HG03103 (cell line): ENCODE results near the gene PDCD5.
"Not testable (repeated sequence)": the region's sequence is repeated elsewhere in the genome, so short reads cannot be mapped to it uniquely, and the experiment has no call there.

Experiments
- ATAC-seq: cut with Tn5 transposase; IDR thresholded peaks from one replicate; pipeline ENCODE4 v1.9.1; 2021; ENCODE audit warnings: low read depth; ENCODE audit not compliant: unreplicated experiment

PDCD5 gene

DNA sequence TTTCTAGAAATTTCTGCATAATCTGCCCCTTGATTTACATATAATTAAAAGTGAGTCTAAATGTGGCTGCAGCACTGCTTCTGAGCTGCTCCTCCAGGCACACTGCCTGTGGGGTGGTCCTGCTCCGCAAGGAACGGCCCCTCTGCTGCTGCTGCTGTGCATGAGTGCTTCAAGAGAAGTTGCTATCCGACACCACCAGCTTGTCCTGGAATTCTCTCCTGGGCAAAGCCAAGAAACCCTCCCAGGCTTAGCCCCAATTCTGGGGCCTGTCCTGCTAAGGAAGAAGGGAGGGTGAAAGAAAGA lies 7.5 kb upstream of the PDCD5 start:
- no peak for ATAC-seq

DNA sequence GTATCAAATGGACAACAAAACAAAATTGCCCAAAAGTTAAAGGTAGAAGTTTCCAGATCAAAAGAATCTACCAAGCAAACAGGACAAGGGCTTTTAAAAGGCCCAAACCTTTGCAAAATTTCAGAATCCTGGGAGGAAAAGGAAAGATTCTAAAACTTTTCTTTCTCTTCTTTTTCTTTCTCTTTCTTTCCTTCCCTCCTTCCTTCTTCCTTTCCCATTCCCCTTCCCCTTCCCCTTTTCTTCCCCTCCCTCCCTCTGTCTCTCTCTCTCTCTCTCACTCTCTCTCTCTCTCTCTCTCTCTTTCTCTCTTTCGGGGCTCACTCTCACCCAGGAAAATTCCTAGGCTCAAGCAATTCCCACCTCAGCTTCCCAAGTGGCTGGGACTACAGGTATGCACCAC lies 4.2 kb upstream of the PDCD5 start:
- ATAC-seq = no peak

DNA sequence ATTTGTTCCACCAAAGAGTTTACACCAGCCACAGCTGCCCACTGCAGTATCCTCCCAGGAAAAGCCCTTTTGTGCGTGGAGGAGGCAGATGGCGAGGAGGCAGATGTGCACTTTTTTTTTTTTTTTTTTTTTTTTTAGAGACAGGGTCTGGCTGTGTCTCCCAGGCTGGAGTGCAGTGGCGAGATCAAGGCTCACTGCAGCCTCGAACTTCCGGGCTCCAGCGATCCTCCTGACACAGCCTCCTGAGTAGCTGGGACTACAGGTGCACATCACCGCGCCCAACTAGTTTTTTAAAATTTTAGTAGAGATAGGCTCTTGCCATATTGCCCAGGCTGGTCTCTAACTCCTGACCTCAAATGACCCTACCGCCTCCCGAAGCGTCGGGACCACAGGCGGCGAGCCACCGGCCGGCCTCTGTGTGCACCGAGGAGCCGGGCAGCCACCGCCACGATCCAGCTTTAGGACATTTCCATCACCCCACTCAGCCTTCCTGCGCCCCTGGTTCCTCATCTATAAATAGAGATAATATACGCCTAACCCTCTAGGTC lies 563 bp upstream of the PDCD5 start:
- peak; percentile 26 for ATAC-seq

DNA sequence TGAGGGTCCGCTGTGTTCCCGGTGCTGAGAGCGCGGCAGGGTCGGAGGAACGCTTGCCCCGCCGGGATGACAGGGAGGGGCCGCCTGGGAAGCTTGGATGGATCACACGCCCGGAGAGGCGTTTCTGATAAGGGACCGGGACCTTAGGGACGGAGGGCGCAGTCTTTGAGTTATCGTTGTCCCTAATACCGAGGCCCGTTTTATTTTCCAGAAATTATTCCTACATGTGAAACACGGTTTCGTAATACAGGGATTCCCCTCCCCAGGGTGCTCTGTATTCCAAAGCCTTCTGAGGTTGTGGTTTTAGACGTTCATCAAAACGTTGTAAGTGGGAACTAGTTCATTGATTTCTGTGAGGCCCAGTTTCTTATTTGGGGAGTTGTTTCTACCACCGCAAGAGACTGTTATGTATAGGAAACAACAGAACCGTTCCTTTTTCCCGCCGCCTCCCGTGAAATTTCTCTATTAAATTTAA lies 752 bp downstream of the PDCD5 start:
- ATAC-seq = no peak

DNA sequence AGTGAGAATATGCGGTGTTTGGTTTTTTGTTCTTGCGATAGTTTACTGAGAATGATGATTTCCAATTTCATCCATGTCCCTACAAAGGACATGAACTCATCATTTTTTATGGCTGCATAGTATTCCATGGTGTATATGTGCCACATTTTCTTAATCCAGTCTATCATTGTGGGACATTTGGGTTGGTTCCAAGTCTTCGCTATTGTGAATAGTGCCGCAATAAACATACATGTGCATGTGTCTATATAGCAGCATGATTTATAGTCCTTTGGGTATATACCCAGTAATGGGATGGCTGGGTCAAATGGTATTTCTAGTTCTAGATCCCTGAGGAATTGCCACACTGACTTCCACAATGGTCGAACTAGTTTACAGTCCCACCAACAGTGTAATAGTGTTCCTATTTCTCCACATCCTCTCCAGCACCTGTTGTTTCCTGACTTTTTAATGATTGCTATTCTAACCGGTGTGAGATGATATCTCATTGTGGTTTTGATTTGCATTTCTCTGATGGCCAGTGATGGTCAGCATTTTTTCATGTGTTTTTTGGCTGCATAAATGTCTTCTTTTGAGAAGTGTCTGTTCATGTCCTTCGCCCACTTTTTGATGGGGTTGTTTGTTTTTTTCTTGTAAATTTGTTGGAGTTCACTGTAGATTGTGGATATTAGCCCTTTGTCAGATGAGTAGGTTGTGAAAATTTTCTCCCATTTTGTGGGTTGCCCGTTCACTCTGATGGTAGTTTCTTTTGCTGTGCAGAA lies 6.9 kb downstream of the PDCD5 start:
- ATAC-seq = not testable (repeated sequence)

DNA sequence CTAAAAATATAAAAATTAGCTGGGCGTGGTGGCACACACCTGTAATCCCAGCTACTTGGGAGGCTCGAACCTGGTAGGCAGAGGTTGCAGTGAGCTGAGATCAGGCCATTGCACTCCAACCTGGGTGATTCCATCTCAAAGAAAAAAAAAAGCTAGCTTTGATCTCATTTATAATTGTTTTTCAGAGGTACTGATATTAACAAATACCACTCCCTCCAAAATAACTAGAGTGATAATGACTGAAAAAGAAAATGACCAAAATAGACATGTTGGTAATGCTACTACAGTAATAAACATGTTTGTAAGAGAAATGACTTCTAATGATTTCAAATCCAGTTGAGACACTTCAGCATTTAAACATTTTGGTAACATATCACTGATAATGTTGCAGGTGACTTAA lies 13.0 kb downstream of the PDCD5 start:
- ATAC-seq = no peak

DNA sequence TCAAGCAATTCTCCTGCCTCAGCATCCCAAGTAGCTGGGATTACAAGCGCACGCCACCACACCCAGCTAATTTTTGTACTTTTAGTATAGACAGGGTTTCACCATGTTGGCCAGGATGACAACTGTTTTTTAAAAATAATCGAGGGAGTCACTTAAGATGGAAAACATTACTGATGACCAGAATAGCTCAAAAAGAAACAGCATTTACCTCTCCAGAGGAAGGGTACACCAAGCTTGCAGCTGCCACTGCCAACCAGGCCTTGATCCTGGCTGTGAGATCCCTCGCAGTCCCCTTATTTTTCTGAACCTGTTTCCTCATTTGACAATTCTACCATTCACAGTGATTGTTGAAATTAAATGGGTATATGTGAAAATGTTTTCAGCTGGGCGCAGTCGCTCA lies 14.5 kb downstream of the PDCD5 start:
- ATAC-seq = no peak

DNA sequence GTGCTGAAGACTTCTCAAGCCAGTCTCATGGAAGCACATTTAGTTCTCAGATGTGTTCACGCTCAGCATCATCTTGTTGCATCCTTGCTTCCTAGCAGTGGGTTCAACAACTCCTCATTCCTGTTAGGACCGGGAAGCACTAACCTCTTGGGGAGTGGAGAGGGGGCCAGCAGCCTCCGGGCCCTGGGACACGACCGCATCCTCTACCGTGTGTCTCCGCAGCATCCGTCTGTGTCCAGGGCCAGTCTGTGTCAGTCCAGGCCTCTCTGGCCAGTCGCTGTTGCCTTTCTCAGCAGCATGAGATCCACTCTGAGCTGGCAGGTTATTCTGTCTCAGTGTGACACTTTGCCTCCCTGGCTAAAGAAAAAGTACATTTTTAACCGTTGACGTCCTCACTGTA lies 17.0 kb downstream of the PDCD5 start:
- ATAC-seq = no peak

DNA sequence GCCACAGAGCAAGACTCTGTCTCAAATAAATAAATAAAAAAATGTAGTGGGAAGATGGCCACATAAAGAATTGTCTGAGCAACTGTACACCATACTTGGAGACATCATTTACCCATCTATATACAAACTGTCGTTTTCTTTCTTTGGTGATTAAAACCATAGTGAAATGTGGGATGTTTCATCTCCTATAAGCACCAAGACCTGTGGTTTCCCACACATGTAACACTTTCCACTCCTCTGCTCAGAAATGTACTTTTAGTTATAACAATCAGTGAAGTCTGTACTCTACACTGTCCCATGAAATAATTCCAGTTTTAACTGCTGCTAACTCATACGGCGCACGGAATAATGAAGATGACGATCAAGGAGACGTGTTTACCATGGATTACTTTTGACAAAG lies 18.3 kb downstream of the PDCD5 start:
- ATAC-seq = no peak

DNA sequence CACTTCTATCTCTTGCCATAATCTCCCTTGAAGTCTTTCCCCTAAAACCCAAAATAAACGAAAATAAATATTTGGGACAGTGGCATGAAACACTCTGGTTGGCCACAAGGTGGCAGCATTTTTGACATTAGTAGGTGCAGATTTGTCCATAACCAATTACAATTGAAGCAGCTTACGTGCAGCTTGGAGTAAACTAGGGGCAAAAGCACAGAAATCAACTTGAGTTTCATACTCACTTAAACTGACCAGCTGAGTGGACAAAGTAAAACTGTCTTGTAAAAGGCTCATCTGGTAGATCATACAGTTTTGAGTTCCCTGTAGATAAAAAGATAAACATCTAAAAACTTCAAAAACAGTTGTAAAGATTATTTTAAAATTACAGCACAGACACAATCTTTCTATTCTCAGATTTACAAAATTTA lies 18.8 kb downstream of the PDCD5 start:
- ATAC-seq = no peak

DNA sequence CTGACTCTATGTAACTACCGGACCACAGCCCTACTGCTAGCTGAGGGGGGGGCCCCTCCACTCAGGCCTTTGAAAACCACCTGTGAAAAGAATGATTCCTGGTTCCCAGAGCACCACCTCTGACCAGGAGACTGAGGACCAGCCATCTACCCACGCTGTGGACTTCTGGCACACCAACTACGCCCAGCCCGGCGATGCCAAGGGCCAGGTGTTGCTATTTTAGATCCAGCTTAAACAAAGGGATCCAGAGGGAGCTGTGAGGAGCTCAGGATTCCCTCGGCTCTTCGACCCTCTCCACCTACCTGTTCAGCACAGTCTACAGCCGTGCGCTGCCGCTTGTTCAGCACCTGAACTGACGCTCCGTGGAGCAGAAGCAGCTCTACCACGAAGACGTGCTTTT lies 23.0 kb downstream of the PDCD5 start:
- no peak for ATAC-seq

DNA sequence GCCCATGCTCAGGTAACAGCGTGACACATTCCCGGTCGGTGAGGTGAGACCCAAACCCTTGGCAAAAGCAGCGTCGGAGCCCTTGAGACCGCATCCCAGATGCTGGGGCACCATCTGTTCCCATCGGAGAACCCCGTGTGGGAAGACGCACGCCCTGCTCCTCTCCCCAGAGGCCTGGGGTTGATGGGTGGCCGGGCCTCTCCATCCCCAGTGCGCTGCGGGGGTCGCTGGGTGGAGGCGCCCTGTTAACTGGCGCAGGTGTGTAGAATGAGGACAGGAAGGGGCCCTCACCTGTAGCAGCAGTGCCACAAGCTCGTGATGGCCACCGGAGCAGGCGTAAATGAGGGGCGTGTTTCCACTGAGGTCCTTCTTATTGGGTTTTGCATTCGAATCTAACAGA lies 24.6 kb downstream of the PDCD5 start:
- no peak for ATAC-seq

DNA sequence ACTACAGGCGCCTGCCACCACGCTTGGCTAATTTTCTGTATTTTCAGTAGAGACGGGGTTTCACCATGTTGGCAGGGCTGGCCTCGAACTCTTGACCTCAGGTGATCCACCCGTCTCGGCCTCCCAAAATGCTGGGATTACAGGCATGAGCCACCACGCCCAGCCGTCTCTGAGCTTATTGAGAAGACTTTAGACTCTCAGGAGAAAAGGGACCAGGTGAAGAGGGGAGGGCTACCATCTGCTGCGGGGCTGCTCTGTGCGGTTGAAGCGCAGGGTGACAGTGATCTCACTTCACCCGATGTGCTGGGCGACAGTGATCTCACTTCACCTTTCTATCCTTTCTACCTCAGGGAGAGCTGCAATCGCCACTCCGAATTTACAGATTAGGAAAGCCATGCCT lies 25.3 kb downstream of the PDCD5 start:
- no peak for ATAC-seq

DNA sequence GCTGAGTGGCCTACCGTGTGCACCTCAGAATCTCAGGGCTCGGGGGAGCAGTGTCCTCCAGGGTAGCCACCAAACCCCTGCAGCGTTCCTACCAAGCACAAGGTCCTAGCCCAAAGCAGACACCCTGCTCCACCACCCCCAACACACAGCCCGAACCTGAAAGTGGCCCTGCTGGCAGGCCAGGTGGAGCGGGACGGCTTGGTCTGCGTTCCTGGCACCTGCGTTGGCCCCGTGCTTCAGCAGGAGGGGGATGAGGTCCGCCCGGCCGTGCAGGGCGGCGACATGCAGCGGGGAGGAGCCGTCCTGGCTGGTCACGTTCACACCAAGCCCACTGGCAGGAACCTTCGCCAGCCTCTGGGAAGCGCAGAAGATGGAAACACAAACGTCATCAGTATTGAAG lies 26.5 kb downstream of the PDCD5 start:
- ATAC-seq = no peak

DNA sequence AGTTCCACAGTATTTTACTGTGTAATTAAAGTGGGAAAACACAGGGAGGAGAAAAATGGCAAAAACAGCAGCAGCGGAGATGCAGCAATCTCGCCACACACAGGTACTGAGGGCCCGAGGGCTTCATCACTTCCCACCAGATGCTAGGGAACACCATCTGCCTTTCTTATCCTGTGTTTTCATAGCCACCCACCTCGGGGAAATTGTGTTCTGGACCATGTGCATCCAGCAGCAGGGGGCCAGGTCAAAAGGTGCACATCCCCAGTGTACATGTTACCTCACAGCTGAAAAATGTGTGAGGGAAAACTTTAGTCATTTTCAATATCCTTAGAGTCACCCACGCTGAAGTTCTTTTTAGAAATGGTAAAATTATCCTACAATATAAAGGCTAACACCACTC lies 30.2 kb downstream of the PDCD5 start:
- no peak for ATAC-seq

DNA sequence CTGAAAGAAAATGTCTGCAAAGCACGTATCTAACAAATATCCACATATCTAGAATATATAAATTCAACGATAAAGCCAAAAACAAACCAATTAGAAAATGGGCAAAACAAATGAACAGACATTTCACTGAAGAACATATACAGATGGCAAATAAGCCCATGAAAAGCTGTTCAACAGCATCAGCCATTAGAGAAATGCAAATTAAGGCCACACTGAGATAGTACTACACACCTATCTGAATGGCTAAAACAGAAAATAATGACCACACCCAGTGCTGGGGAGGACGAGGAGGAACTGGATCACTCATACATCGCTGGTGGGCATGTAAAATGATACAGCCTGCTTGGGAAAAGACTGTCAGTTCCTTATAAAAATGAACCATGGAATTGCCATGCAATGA lies 32.0 kb downstream of the PDCD5 start:
- ATAC-seq = no peak

DNA sequence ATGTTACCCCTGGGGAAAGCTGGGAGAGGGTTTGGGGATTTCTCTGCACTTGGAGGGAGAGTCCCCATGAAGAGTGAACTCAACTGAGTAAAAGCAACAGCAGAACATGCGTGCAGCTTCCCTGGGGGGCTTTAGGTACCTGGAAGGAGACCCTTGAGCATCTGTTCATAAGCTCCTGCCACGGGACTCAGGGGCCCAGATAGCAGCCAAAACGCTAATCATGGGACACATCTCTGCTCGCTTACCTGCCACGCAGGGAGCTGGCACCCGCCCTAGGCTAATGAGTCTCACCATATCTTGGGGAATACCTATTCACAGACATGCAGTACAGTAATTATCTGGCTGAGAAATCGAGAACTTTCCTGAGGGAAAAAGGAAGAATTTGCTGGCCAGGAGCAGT lies 33.9 kb downstream of the PDCD5 start:
- no peak for ATAC-seq

DNA sequence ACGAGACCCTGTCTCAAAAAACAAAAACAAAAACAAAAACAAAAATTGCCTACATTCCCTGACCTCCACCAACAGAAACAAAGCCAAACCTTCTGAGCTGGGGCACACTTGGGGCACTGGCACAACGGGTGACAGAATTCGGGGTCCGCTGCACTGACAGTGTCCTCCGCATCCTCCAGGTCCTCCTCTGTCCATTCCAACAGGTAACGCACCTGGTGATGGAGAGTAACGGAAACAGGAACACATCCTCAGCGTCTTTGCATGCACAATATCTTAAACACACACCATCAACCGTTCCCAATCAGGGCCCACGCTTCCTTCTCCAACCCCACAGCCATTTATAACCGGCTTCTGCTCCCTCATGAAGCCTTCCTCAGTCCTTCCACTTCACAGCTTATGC lies 34.6 kb downstream of the PDCD5 start:
- no peak for ATAC-seq

DNA sequence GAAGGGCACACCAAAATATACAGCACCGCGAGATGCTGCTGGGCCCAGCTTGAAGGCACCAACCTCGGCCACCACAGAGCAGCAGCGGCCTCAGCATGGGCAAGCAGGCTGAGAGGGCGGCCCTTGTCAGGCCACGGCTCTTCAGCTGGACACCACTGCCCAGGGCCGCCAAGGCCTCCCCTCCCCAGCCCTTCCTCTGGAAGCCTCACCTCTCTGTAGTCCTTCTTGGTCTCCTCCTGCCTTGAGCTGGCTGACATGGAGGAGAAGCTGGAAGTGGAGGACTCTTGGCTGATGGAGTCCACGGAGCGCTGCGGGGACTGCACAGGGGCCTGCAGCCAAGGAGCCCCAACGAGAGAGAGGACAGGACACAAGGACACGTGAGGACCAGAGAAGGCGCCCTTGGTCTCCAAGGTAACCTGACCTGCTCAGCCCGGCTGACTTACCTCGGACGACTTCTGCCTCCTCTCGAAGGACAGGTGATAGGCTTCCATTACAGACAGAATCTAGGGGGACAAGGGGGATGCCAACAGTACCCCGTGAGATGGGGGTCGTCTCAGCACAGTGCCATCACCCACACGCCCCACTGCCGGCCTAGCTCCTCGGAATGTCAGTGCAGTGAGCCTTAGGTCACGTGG lies 38.2 kb downstream of the PDCD5 start:
- ATAC-seq = no peak

DNA sequence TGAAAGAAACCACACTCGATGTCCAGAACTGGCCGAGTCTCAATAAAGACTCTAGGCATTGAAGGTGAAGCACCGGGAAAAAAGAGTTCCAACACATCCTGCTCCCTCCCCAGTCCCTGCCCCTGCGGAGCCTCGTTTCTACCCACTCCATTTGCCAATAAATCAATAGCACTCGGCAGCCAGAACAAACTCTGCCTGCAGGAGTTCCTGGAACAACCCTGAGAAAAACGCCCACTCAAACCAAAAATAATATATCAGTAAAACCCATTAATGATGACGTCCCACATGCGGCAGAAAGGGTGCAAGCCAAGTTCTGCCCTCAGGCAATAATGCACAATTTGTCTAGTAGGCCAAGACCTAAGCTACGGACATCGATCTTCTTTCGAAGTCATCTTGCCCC lies 41.0 kb downstream of the PDCD5 start:
- ATAC-seq = no peak

DNA sequence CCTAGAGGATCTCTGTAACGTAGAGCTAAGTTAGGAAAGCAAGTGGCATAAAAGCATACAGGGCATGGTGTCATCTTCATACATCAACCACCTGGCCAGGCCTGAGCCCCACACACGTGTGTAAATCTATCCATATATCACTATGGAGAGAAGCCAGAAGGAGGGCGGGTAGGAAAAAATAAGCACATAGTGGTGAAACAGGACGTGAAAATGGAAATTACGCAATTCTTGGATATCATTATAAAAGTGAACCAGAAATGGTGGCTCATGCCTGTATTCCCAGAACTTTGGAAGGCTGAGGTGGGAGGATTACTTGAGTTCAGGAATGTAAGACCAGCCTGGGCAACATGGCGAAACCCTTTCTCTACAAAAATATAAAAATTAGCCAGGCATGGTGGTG lies 43.4 kb downstream of the PDCD5 start:
- no peak for ATAC-seq

DNA sequence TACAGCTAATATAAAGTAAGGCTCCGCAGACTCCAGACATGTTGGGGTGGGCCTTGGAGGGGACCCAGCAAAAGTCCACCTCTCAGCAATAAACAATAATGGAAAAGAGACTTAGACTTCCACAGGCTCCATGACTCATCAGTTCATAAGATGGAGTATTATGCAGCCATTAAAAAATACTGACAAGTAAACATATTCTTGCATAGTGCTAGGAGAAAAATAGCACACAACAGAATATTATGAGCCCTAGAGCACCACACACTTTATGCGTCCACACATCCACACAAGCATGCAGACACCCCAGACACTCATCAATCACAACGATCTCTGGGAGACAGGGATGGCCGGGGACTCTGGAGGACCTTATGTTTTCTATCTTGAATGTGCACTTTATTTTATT lies 46.0 kb downstream of the PDCD5 start:
- no peak for ATAC-seq
